ENCODE results near the gene GLOD5. TPM values are rescaled to one million over a fixed set of nuclear protein-coding genes. Genes with fewer than 3 reads are reported as not detected.

The GLOD5 gene
- total and polyA plus RNA-seq, 9 of the 15 experiments (the other 6 are each of a cell fraction or from before 2014, with no cell fraction given) = 0.27 to 4.4 (median 2.2) TPM

- ChIA-PET POLR2A (interaction anchor here (0.6 to 0.7 kb wide), 2 partner anchors 15 to 178 kb away, joined by 3 read pairs; no protein-coding TSS in a partner anchor), CTCF (ENCODE audit: low intra/inter-chr PET ratio) (no interaction called here)
- H3K4me3 ChIP-seq = no peak overlapping the region
- H3K4me1 ChIP-seq (replicated peaks in 1 of 2; ENCODE audit: control insufficient read depth in 2 of 2, insufficient read depth in 2 of 2, low read length in 2 of 2) = peaks cover 3 to 8% of the 10 kb centered on the region in 2 experiments; a peak in 3 of 5 replicates
- H3K36me3 ChIP-seq (ENCODE audit: control insufficient read depth, insufficient read depth, low read length) = no peaks in the 10 kb centered on the region
- ATAC-seq (no peak), FAIRE-seq (no peak), DNase-seq (ENCODE audit: extremely low read depth in 1 of 4, low spot score in 3 of 4) (no peak)
- no peak overlapping the region; a peak in 1 of 4 replicates for H3K9ac ChIP-seq (ENCODE audit: insufficient read depth in 1 of 2, low read depth in 2 of 2, low read length in 2 of 2)
- no peaks in the 10 kb centered on the region for H3K9me3 ChIP-seq (replicated peaks; ENCODE audit: control insufficient read depth, insufficient read depth, low read depth, low read length)
- in situ Hi-C loops (cut with MboI) = no loop called here
- TF ChIP-seq EP300 (IDR thresholded peaks at IDR 0.05; ENCODE audit: low read length) (no peak), ETV6 (IDR thresholded peaks at IDR 0.05; ENCODE audit: borderline replicate concordance in 1 of 2, low read depth in 2 of 2, low read length in 1 of 2) (no peak), ETV6 (CRISPR knock-in tag; IDR thresholded peaks at IDR 0.05; ENCODE audit: borderline replicate concordance) (no peak), MTA1 (IDR thresholded peaks at IDR 0.05; ENCODE audit: borderline replicate concordance) (no peak), E2F1 (CRISPR knock-in tag; IDR thresholded peaks at IDR 0.05) (no peak)
- TF ChIP-seq, protein P1, sequence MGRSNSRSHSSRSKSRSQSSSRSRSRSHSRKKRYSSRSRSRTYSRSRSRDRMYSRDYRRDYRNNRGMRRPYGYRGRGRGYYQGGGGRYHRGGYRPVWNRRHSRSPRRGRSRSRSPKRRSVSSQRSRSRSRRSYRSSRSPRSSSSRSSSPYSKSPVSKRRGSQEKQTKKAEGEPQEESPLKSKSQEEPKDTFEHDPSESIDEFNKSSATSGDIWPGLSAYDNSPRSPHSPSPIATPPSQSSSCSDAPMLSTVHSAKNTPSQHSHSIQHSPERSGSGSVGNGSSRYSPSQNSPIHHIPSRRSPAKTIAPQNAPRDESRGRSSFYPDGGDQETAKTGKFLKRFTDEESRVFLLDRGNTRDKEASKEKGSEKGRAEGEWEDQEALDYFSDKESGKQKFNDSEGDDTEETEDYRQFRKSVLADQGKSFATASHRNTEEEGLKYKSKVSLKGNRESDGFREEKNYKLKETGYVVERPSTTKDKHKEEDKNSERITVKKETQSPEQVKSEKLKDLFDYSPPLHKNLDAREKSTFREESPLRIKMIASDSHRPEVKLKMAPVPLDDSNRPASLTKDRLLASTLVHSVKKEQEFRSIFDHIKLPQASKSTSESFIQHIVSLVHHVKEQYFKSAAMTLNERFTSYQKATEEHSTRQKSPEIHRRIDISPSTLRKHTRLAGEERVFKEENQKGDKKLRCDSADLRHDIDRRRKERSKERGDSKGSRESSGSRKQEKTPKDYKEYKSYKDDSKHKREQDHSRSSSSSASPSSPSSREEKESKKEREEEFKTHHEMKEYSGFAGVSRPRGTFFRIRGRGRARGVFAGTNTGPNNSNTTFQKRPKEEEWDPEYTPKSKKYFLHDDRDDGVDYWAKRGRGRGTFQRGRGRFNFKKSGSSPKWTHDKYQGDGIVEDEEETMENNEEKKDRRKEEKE (IDR thresholded peaks at IDR 0.05; ENCODE audit: borderline replicate concordance in 1 of 2, control insufficient read depth in 1 of 2, low read depth in 2 of 2, low read length in 1 of 2) = no peak
- H3K79me2 ChIP-seq (ENCODE audit: control insufficient read depth, insufficient read depth, low read length) = no peaks in the 10 kb centered on the region
- no peaks in the 10 kb centered on the region for H4K20me1 ChIP-seq (replicated peaks; ENCODE audit: control insufficient read depth, insufficient read depth, low read length)
- H3K27me3 ChIP-seq (ENCODE audit: control insufficient read depth in 2 of 2, insufficient read depth in 2 of 2, low read length in 2 of 2) = no peaks in the 10 kb centered on the region
- no peak overlapping the region for H3K4me2 ChIP-seq (ENCODE audit: insufficient read depth, low read length)
- no TSS peak for BruUV-seq (replicated peaks)
- intact Hi-C loops (cut with micrococcal nuclease) = no loop called here
- no peak overlapping the region for H3K27ac ChIP-seq (ENCODE audit: extremely low read depth, low read depth, low read length)
- H2AFZ ChIP-seq (ENCODE audit: low read depth, low read length) = no peak overlapping the region
- H3K9me1 ChIP-seq (ENCODE audit: control insufficient read depth, insufficient read depth, low read length) = no peaks in the 10 kb centered on the region
- WGBS (ENCODE audit: insufficient coverage, low coverage, missing lambda C conversion rate) = 9% methylated on average over 6 of the region's 7 CpGs
Observed at GRCh38 chrX:48752498-48752897, 9.0 kb upstream of the GLOD5 start.
